GM21526 (cell line): ENCODE results near the gene PTGER2.

Experiments
- ATAC-seq: cut with Tn5 transposase; IDR thresholded peaks from one replicate; pipeline ENCODE4 v1.9.1; 2021; ENCODE audit warnings: moderate library complexity; ENCODE audit not compliant: unreplicated experiment, low FRiP score

The PTGER2 gene, protein sequence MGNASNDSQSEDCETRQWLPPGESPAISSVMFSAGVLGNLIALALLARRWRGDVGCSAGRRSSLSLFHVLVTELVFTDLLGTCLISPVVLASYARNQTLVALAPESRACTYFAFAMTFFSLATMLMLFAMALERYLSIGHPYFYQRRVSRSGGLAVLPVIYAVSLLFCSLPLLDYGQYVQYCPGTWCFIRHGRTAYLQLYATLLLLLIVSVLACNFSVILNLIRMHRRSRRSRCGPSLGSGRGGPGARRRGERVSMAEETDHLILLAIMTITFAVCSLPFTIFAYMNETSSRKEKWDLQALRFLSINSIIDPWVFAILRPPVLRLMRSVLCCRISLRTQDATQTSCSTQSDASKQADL

DNA sequence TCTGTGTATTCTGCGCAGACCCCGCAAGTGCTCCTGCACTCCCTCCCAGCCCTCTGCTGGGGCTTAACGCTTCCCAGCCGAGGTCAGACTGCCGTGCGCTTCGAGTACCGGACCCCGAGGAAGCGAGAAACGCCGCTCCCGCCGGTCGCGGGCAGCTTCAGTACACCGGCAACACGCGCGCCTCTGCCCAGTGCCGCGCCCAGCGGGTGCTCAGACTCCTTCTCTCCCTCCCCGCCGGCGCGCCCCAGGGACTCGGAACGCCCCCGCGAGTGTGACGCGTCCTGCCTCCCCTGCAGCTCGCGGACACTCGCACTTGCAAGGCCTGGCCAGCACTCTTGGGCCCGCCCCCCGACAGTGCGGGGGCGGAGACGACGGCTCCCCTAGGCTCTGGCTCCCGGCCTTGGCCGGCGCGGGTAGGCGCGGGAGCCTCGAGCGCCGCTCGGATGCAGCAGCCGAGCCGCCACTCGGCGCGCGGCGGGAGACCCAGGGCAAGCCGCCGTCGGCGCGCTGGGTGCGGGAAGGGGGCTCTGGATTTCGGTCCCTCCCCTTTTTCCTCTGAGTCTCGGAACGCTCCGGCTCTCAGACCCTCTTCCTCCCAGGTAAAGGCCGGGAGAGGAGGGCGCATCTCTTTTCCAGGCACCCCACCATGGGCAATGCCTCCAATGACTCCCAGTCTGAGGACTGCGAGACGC, at the start of gene PTGER2:
PTGER2 (plus strand) TSS at position 410 of the 692 bp plus-strand sequence; CDS start at position 647, 237 bp downstream.
- peak; percentile 43 for ATAC-seq

DNA sequence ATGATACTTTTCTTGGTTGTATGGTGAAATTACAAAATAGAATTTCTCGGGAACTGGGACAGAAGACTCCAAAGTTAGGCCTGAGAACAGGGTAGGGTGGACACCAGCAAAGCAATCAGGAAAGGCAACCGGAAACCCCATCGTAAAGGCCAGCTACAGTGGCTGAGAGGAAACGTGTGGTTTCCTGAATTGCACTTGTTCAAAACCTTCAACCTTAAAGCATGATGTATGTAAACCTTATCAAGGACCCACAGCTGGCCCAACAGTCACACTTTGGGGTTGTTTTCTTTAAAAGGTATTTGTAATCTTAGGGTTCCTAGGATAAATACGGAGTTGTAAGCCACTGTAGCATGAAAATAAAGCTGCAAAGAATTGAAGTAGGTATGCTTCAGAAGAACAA, 48.9 kb upstream of the PTGER2 start:
- ATAC-seq: no peak

DNA sequence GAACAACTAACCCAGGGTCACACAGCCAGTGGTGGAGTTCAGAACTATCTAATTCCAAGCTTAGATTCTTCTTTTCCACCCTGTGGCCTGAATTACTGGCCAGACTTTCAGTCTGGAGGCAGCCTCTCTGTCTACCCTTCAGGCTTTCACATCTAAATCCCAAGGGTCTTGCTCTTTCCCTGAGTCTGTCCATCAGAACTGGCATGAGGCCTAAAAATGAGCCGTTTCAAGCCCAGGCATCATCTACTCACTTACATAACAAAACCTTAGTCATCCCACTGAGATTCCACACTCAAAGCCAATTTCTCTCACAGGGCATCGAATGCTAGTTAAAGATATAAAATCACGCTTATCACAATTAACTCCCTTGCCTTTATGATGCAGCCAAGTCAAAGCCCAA, 47.9 kb upstream of the PTGER2 start:
- no peak for ATAC-seq

DNA sequence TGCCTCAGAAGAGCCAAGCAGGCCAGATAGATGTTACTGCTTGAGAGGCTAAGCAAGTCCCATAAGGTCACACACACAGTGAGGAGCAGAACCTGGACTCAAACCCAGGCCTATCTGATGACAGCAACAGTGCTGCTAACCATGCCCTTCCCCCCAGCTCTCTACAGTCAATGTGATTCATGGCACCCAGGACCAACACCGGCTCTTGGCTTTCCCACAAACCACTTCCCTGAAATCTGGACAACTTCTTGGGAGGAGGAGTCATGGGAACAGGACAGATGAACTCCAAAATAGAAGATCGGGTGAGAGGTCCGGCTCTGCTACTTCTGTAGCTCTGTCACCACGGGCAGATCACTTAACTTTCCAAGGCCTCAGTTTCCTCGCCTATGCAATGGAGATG, 47.3 kb upstream of the PTGER2 start:
- ATAC-seq: no peak

DNA sequence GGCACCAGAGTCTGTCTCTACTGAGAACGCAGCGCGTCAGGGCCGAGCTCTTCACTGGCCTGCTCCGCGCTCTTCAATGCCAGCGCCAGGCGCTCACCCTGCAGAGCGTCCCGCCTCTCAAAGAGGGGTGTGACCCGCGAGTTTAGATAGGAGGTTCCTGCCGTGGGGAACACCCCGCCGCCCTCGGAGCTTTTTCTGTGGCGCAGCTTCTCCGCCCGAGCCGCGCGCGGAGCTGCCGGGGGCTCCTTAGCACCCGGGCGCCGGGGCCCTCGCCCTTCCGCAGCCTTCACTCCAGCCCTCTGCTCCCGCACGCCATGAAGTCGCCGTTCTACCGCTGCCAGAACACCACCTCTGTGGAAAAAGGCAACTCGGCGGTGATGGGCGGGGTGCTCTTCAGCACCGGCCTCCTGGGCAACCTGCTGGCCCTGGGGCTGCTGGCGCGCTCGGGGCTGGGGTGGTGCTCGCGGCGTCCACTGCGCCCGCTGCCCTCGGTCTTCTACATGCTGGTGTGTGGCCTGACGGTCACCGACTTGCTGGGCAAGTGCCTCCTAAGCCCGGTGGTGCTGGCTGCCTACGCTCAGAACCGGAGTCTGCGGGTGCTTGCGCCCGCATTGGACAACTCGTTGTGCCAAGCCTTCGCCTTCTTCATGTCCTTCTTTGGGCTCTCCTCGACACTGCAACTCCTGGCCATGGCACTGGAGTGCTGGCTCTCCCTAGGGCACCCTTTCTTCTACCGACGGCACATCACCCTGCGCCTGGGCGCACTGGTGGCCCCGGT, 46.4 kb upstream of the PTGER2 start, which contains the start of gene PTGDR:
PTGDR (plus strand) TSS at position 198 of the 778 bp plus-strand sequence; CDS start at position 315, 117 bp downstream.
- no peak for ATAC-seq

DNA sequence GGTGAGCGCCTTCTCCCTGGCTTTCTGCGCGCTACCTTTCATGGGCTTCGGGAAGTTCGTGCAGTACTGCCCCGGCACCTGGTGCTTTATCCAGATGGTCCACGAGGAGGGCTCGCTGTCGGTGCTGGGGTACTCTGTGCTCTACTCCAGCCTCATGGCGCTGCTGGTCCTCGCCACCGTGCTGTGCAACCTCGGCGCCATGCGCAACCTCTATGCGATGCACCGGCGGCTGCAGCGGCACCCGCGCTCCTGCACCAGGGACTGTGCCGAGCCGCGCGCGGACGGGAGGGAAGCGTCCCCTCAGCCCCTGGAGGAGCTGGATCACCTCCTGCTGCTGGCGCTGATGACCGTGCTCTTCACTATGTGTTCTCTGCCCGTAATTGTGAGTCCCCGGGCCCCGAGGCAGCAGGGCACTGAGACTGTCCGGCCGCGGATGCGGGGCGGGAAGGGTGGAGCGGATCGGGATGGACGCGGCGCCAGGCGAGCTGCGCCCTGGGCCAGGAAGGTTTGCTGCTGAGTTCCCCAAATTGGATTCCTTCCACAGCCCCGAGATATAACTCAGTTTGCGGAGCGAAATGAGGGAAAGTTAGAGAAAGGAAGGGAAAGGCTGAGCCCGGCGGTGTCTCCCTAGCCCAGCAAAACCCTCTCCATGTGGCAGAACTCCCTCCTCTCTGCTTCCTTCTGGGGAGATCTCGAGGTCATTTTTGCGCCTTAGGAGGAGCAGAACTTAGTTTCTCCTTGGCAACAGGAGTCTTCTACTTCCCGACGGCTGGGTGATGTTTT, 45.6 kb upstream of the PTGER2 start:
- no peak for ATAC-seq

DNA sequence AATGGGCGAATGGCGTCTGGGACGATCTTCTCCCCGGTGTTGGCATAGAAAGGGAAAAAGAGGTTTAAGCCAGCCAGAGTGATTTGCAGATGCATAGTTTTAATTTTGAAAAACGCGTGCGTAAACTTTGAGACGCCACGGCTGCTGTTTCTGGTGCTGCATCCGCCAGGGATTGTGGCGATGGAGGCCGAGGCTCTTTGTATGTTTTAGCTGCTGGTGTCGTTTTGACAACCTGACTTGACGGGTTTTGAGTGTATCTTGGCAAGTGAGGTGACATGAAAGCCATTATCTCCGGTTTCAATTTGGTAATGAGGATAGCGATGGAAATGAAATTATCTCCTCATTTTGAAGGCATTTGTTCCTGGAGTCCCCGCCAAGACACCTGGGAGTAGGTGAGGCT, 45.0 kb upstream of the PTGER2 start:
- no peak for ATAC-seq

DNA sequence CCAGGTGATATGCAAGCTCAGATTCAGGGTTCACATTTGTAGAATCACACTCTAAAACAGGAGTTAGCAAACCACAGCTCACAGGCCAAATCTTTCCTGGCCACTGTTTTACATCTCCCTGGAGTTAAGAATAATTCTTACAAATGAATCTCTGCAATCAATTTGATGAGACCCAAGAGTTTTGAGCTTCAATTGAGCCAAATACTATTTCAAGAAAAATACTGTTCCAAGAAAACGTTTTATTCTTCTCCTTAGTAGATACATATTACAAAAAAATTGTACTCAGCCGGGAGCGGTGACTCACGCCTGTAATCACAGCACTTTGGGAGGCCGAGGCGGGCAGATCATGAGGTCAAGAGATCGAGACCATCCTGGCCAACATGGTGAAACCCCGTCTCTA, 44.1 kb upstream of the PTGER2 start:
- no peak for ATAC-seq

DNA sequence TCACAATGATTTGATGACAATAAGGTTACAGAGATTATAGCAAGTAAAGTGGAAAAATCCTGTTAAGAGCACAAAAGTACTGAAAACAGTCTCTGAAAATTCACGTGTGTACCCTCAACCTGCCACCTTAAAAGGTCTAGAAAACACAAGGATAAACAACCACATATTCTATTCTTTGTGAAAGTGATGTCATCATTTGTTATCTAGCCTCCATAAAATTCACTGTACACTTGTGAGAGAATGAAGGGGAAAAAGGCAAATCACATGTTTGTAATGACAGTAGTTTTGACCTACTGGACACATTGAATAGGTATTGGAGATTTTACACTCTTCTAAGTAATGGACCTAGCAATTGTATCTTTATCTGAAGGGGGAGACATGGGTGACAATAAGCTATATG, 42.6 kb upstream of the PTGER2 start:
- ATAC-seq: no peak

DNA sequence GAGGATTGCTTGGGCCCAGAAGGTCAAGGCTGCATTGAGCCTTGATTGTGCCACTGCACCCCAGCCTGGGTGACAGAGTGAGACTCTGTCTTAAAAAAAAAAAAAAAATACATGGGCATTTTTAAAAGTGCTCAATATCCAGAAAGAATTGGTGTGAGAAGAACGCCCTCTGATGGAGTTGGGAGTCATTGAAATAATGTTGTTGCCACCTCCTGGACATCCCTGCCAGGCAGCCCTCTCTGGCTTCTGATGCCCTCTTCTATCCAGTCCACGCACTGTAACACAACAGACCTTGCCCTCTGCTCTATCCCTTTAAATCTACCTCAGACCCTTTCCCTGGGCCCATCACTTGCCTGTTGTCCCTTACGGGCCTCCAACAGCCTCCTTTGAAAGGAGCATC, 41.7 kb upstream of the PTGER2 start:
- ATAC-seq: no peak

DNA sequence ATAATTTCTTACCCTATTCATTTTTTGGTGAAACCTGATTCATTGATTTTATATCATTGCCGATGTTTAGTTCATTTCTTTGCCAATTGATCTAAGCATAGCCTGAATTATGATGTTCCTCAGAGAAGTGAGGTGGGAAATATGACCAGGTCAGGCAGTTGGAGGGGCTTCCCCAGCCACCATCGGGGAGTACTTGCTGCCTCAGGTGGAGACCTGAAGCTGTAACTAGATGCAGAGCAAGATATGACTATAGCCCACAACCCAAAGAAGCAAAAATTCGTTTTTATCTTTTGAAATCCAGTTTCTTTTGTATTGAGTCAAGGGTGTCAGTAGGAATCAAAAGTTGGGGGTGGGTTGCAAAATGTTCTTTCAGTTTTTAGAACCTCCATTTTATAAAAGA, 38.7 kb upstream of the PTGER2 start:
- ATAC-seq: no peak

DNA sequence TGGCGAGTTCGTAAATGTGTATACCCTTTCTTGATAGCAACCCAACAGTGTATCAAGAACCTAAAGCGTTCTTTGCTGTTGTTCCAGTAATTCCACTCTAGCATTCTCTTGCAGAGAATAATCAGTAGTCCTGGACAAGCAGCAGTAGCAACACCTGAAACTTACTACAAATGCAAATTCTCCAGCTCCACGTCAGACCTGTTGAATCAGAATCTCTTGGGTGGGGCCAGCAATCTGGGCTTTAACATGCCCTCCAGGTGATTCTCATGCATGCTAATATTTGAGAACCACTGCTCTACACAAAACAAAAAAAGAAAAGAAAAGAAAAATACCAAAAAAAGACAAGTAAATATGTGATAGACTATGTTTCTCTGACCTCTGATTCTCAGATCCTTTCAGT, 36.6 kb upstream of the PTGER2 start:
- ATAC-seq: no peak

DNA sequence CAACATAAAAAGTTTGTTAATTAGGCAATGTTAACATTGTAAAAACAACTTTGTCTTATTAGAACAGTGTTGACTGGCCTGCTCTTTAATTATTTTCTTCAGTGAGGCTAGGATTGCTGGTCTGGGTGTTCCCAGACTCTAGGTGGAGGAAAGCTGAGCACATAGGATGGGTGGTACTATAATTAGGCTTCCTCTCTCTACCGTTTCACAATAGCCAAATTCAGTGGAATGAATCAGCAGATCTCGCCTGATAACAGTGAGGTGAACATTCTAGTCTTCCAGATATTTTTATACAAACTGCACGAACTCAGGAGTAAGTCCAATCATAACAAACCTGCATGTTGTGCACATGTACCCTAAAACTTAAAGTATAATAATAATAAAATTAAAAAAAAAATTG, 34.7 kb upstream of the PTGER2 start:
- no peak for ATAC-seq

DNA sequence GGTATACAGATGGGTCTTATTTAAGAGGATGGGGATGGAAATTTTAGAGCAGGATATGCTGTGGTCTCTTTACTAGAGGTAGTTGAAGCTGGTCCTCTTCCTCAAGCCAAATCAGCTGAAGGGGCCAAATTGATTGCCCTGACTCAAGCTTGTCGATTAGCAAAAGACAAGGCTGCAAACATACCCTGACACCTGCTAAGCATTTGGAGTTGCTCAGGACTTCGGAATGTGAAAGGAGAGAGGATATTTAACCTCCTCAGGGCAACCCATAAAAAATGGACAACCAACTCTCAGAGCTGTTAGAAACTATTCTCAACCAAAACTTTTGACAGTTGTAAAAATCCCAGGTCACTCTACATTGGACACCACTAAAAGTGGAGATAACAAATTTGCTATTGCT, 31.0 kb upstream of the PTGER2 start:
- no peak for ATAC-seq

DNA sequence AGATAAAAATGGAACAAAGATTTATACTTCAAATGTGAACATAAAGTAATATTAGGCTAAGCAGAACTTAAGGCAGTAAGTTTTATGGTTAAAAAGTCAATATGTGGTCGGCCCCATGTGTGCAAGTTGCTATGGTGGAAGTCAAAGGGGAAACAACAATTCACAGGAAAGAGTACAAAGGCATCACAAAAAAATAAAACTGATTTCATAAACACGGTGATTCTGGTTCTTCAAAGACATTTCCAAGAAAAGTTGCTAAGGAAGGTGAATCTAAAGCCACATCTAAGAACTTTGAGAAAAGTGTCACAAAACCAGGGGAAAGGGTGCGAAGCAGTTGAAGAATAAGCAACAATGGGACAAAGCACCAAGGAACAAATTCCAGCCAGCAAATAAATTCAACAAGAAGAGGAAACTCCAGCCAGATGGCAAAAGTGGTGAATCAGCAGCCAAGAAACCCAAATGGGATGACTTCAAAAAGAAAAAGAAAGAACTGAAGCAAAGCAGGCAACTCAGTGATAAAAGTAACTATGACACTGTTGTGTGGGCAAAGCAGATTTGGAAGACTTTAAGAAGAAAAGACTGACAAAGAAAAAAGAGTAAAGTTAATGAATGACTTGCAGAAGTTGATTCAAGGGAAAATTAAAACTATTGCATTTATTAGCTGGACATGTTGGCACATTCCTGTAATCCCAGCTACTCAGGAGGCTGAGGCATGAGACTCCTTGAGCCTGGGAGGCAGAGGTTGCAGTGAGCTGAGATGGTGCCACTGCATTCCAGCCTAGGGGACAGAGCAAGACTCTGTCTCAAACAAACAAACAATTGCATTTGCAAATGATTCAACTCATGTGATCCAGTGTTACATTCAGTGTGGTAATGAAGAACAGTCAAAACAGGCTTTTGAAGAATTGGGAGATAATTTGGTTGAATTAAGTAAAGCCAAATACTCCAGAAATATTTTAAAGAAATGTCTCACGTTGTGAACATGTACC, 27.2 kb upstream of the PTGER2 start:
- ATAC-seq: no peak

DNA sequence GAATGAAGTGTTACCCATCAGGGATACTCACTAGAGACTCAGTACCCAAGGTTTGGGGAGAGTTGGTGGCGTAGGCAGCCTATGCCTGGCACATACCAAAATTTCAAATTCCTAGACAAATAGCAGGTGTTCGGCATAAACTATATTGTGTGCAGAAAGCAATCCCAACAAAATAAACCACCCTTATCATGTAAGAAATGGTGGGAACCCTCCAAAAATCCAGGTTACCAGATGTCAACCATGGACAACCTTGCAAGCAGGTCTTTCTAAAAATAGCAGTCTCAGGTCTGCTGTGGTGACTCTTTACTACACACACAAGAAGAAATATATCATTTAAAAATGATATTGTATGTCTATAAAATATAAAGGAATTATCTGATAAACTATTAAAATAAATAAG, 17.7 kb upstream of the PTGER2 start:
- ATAC-seq: no peak

DNA sequence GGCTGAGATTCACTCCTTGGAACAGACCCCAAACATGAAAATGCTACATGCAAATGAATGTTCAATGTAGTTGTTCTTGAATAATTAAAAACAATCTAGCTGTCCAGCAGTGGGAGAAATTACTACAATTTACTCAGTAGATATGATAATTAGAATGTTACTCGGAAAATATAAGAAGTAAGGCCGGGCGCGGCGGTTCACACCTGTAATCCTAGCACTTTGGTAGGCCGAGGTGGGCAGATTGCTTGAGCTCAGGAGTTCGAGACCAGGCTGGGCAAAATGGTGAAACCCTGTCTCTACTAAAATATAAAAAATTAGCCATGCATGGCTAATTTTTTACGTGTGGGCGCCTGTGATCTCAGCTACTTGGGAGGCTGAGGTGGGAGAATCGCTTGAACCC, 15.3 kb upstream of the PTGER2 start:
- ATAC-seq: no peak

DNA sequence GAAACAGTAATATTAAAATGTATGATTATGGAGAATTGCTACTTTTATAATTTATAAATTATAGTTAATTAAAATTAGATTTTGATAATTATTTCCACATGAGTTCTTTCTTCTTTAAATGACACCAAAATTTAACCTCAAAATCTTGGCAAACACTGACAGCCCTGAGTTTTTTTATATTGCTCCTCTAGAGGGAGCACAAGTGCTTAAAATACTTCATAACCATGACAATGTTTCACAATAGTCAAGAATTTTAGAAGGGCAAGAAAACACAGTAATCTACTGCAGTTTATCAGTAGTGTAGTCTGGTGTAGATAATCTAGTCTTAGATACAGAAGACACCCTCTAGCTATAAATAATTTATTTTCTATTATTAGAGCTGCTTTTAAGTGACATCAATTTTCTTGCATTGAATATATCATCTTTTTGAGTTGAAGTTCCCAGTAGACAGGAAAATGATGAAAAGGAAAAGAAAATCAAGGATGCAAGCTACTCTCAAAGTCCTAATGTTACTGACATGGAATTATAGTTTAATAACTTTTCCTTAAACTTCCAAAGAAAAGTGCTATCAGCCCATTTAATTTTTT, 14.3 kb upstream of the PTGER2 start:
- no peak for ATAC-seq

DNA sequence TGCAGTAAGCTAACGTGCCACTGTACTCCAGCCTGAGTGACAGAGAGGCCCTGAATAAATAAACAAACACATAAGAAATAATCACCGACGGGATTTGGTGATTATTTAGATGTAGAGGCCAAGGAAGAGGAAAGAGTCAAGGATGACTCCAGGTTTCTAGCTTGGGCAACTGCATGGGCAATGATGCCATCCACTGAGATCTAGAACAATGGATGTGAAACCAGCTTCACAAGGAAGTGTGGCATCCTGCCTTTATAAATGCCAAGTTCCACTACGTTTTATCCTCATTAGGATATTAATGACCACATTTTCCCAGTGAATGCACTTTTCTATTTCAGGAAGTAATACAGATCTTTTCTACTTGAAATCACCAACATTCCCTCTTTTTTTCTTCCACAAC, 10.9 kb upstream of the PTGER2 start:
- ATAC-seq: no peak
